Neural cell (in vitro differentiated cells): ENCODE results near the gene NDUFA8. TPM values are rescaled to one million over a fixed set of nuclear protein-coding genes. Genes with fewer than 3 reads are reported as not detected.

ENCODE experiments used
- H2AFZ ChIP-seq: fragments of 200-600, 300-800 bp; sonication (generic), shearing (Covaris generic); 2 replicates; pipeline ENCODE4 v1.6.0; 2014; ENCODE audit warnings: low read depth, mild to moderate bottlenecking, antibody characterized with exemption, low read length, moderate library complexity
- H3F3A ChIP-seq: fragments of 200-600 bp; shearing (Covaris generic); 2 replicates; pipeline ENCODE4 v1.6.1; 2016; ENCODE audit warnings: mild to moderate bottlenecking, moderate library complexity, mixed read lengths, antibody characterized with exemption, low read length; ENCODE audit not compliant: insufficient read depth, poor library complexity, severe bottlenecking
- H3K27ac ChIP-seq: fragments of 200-600, 300-800 bp; sonication (generic), shearing (Covaris generic); 2 replicates; pipeline ENCODE4 v1.5.1; 2014; ENCODE audit warnings: mild to moderate bottlenecking, low read length, moderate library complexity
- H3K27me3 ChIP-seq: fragments of 300-800, 200-600 bp; sonication (generic), shearing (Covaris generic); 2 replicates; pipeline ENCODE4 v1.6.0; 2014; ENCODE audit warnings: mild to moderate bottlenecking, low read depth, low read length, moderate library complexity; ENCODE audit not compliant: insufficient read depth
- H3K36me3 ChIP-seq: fragments of 300-800, 200-600 bp; sonication (generic), shearing (Covaris generic); 2 replicates; pipeline ENCODE4 v1.5.1; 2014; ENCODE audit warnings: mild to moderate bottlenecking, antibody characterized with exemption, low read length, moderate library complexity; ENCODE audit not compliant: insufficient read depth
- H3K4me2 ChIP-seq: fragments of 300-800, 200-600 bp; sonication (generic), shearing (Covaris generic); 2 replicates; pipeline ENCODE4 v1.6.0; 2014; ENCODE audit warnings: mild to moderate bottlenecking, low read length
- H3K4me3 ChIP-seq: fragments of 300-800, 200-600 bp; sonication (generic), shearing (Covaris generic); 2 replicates; pipeline ENCODE4 v1.5.1; 2014; ENCODE audit warnings: mild to moderate bottlenecking, low read length, moderate library complexity
- H3K79me2 ChIP-seq: fragments of 200-600 bp; shearing (Covaris generic); replicated peaks from 2 replicates; pipeline ENCODE4 v1.6.0; 2014; ENCODE audit warnings: mild to moderate bottlenecking, low read length, moderate library complexity; ENCODE audit not compliant: insufficient read depth
- H3K9ac ChIP-seq: fragments of 300-800, 200-600 bp; sonication (generic), shearing (Covaris generic); 2 replicates; pipeline ENCODE4 v1.6.1; 2016; ENCODE audit warnings: mild to moderate bottlenecking, low read length, mixed read lengths
- H3K9me2 ChIP-seq: fragments of 200-600 bp; shearing (Covaris generic); 2 replicates; pipeline ENCODE4 v1.6.1; 2016; ENCODE audit warnings: mild to moderate bottlenecking, low read length, mixed read lengths; ENCODE audit not compliant: insufficient read depth
- H3K9me3 ChIP-seq: fragments of 200-600, 300-800 bp; sonication (generic), shearing (Covaris generic); 2 replicates; pipeline ENCODE4 v1.6.1; 2016; ENCODE audit warnings: mild to moderate bottlenecking, mixed run types, low read length, moderate library complexity, mixed read lengths
- H4K20me1 ChIP-seq: fragments of 200-600 bp; shearing (Covaris generic); 2 replicates; pipeline ENCODE4 v1.6.1; 2016; ENCODE audit warnings: mild to moderate bottlenecking, mixed run types; ENCODE audit not compliant: insufficient read depth
- EP300 ChIP-seq: fragments of 450-650 bp; conservative IDR thresholded peaks from 2 replicates; pipeline ENCODE4 v1.6.1; 2014; ENCODE audit warnings: antibody characterized with exemption, mild to moderate bottlenecking, moderate library complexity; ENCODE audit not compliant: poor library complexity, severe bottlenecking
- EZH2 ChIP-seq: fragments of 200-600, 300-800 bp; shearing (Covaris generic), sonication (generic); IDR thresholded peaks from 2 replicates; pipeline ENCODE4 v1.6.1; 2014; ENCODE audit warnings: antibody characterized with exemption, low read length, borderline replicate concordance, mild to moderate bottlenecking; ENCODE audit not compliant: insufficient read depth, poor library complexity, severe bottlenecking
- MXI1 ChIP-seq: fragments of 450-650 bp; conservative IDR thresholded peaks from 2 replicates; pipeline ENCODE4 v1.6.1; 2014; ENCODE audit warnings: antibody characterized with exemption, mild to moderate bottlenecking; ENCODE audit not compliant: poor library complexity, severe bottlenecking
- POLR2AphosphoS5 ChIP-seq: IDR thresholded peaks from 2 replicates; pipeline ENCODE4 v1.6.1; 2012
- RAD21 ChIP-seq: fragments of 450-650 bp; conservative IDR thresholded peaks from 2 replicates; pipeline ENCODE4 v1.6.1; 2014; ENCODE audit warnings: antibody characterized with exemption, mild to moderate bottlenecking, moderate library complexity
- SMC3 ChIP-seq: fragments of 450-650 bp; conservative IDR thresholded peaks from 2 replicates; pipeline ENCODE4 v1.6.1; 2014; ENCODE audit warnings: antibody characterized with exemption, mild to moderate bottlenecking, moderate library complexity; ENCODE audit not compliant: poor library complexity
- TAF1 ChIP-seq: IDR thresholded peaks from 2 replicates; pipeline ENCODE4 v1.6.1; 2012; ENCODE audit warnings: low read depth
- polyA plus RNA-seq: library from polyadenylated mRNA; depleted of rRNA; stranded (reverse); fragments of >200 nt; gene quantifications from 2 replicates; pipeline ENCODE4 v1.2.3, GENCODE V29; 2014
- TF ChIP-seq, protein P1 (sequence below): IDR thresholded peaks from 2 replicates; pipeline ENCODE4 v1.6.1; 2012; ENCODE audit warnings: borderline replicate concordance
- TF ChIP-seq, protein P2 (sequence below): fragments of 450-650 bp; IDR thresholded peaks from 2 replicates; pipeline ENCODE4 v1.5.1; 2014; ENCODE audit warnings: antibody characterized with exemption, mild to moderate bottlenecking, moderate library complexity; ENCODE audit not compliant: poor library complexity, severe bottlenecking

Gene NDUFA8
- polyA plus RNA-seq, 1 donor from 2014 or later = 65.0 TPM

DNA sequence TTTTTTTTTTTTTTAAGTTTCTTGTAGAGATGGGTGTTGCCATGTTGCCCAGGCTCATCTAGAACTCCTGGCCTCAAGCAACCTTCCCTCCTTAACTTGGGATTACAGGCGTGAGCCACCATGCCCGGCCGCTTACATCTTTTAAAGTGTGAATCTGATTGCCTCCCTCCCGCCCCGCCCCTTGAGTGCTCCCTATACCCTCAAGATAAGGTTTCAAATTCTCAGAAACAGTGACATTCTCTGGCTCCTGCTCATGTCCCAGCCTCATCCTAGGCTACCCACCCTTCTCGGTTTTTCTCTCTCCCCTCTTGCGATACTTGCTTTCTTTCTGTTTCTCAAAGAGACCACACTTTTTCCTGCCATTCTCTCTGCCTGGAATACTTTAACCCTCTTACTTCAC, 12.6 kb upstream of the NDUFA8 start:
- Histone ChIP-seq H3K9me2 (no peaks in the 10 kb centered on the region), H3K9ac (no peak overlapping the region), H4K20me1 (no peaks in the 10 kb centered on the region), H3K4me3 (no peak overlapping the region), H3K9me3 (no peaks in the 10 kb centered on the region), H2AFZ (no peak overlapping the region), H3K79me2 (no peaks in the 10 kb centered on the region), H3K36me3 (no peaks in the 10 kb centered on the region), H3F3A (no peaks in the 10 kb centered on the region), H3K27me3 (no peaks in the 10 kb centered on the region), H3K27ac (no peak overlapping the region), H3K4me2 (no peak overlapping the region)
- TF ChIP-seq, protein P1, sequence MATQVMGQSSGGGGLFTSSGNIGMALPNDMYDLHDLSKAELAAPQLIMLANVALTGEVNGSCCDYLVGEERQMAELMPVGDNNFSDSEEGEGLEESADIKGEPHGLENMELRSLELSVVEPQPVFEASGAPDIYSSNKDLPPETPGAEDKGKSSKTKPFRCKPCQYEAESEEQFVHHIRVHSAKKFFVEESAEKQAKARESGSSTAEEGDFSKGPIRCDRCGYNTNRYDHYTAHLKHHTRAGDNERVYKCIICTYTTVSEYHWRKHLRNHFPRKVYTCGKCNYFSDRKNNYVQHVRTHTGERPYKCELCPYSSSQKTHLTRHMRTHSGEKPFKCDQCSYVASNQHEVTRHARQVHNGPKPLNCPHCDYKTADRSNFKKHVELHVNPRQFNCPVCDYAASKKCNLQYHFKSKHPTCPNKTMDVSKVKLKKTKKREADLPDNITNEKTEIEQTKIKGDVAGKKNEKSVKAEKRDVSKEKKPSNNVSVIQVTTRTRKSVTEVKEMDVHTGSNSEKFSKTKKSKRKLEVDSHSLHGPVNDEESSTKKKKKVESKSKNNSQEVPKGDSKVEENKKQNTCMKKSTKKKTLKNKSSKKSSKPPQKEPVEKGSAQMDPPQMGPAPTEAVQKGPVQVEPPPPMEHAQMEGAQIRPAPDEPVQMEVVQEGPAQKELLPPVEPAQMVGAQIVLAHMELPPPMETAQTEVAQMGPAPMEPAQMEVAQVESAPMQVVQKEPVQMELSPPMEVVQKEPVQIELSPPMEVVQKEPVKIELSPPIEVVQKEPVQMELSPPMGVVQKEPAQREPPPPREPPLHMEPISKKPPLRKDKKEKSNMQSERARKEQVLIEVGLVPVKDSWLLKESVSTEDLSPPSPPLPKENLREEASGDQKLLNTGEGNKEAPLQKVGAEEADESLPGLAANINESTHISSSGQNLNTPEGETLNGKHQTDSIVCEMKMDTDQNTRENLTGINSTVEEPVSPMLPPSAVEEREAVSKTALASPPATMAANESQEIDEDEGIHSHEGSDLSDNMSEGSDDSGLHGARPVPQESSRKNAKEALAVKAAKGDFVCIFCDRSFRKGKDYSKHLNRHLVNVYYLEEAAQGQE = no peak
- TF ChIP-seq EP300 (no peak), EZH2 (no peak)
- TF ChIP-seq, protein P2, sequence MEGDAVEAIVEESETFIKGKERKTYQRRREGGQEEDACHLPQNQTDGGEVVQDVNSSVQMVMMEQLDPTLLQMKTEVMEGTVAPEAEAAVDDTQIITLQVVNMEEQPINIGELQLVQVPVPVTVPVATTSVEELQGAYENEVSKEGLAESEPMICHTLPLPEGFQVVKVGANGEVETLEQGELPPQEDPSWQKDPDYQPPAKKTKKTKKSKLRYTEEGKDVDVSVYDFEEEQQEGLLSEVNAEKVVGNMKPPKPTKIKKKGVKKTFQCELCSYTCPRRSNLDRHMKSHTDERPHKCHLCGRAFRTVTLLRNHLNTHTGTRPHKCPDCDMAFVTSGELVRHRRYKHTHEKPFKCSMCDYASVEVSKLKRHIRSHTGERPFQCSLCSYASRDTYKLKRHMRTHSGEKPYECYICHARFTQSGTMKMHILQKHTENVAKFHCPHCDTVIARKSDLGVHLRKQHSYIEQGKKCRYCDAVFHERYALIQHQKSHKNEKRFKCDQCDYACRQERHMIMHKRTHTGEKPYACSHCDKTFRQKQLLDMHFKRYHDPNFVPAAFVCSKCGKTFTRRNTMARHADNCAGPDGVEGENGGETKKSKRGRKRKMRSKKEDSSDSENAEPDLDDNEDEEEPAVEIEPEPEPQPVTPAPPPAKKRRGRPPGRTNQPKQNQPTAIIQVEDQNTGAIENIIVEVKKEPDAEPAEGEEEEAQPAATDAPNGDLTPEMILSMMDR = no peak

DNA sequence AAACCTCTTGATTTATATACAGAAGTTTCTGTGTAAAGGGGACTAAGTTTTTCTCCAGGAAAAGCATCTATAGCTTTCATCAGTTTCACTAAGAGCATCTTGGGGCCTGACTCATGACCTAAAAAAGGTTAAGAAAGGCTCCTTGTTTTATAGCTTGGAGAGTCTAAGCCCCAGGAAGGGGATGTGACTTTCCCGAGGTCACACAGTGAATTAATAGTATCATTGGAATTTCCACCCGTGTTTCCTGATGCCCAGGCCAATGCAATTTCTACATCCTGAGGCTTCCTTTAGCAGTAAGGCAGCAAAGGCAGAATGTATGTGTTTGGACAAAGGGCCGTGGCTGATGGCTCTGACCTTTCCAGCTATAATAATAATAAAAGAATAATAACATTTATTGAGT, 8.8 kb upstream of the NDUFA8 start:
- no peak overlapping the region for H2AFZ ChIP-seq
- TF ChIP-seq, protein P1 = no peak
- TF ChIP-seq EZH2 (no peak), RAD21 (no peak), MXI1 (no peak), TAF1 (no peak), POLR2AphosphoS5 (no peak), SMC3 (no peak), EP300 (no peak)
- TF ChIP-seq, protein P2 = no peak
- H3K27ac ChIP-seq = no peak overlapping the region
- H3K9me3 ChIP-seq = no peaks in the 10 kb centered on the region
- H3K9me2 ChIP-seq = no peaks in the 10 kb centered on the region
- no peaks in the 10 kb centered on the region for H3K36me3 ChIP-seq
- H3K79me2 ChIP-seq = no peaks in the 10 kb centered on the region
- H4K20me1 ChIP-seq = no peaks in the 10 kb centered on the region
- H3K4me2 ChIP-seq = no peak overlapping the region
- H3K27me3 ChIP-seq = no peaks in the 10 kb centered on the region
- H3K4me3 ChIP-seq = no peak overlapping the region
- no peak overlapping the region for H3K9ac ChIP-seq
- H3F3A ChIP-seq = no peaks in the 10 kb centered on the region
